Raji (cell line): ENCODE results near the gene NCOA4.

ENCODE experiments used
- POLR2A ChIP-seq: IDR thresholded peaks from 2 replicates; pipeline ENCODE4 v1.6.1; 2011; ENCODE audit warnings: low read depth, low read length, control low read depth; ENCODE audit not compliant: insufficient read depth

NCOA4 gene

GRCh38 chr10:46030091-46030937 lies at the start of gene NCOA4:
TSS of gene NCOA4 (minus strand) at chr10:46030623. CDS start at chr10:46016680, 13,943 bp downstream.
- peak; percentile 96 for TF ChIP-seq POLR2A

GRCh38 chr10:46079831-46080585 lies 49.6 kb upstream of the NCOA4 start:
- TF ChIP-seq POLR2A: no peak

- no peak for TF ChIP-seq POLR2A
These were observed 47.4 kb upstream of the NCOA4 start for GRCh38 chr10:46077731-46078413.

- no peak for TF ChIP-seq POLR2A
These were observed 46.7 kb upstream of the NCOA4 start for GRCh38 chr10:46077141-46077554.

- TF ChIP-seq POLR2A: no peak
These were observed 45.4 kb upstream of the NCOA4 start for GRCh38 chr10:46075869-46076268.

GRCh38 chr10:46074196-46074946 lies 43.9 kb upstream of the NCOA4 start:
- no peak for TF ChIP-seq POLR2A

- no peak for TF ChIP-seq POLR2A
These were observed 43.1 kb upstream of the NCOA4 start for GRCh38 chr10:46073564-46073963.

GRCh38 chr10:46070749-46071148 lies 40.3 kb upstream of the NCOA4 start:
- no peak for TF ChIP-seq POLR2A

GRCh38 chr10:46069771-46070463 lies 39.5 kb upstream of the NCOA4 start:
- no peak for TF ChIP-seq POLR2A

GRCh38 chr10:46068905-46069304 lies 38.5 kb upstream of the NCOA4 start:
- no peak for TF ChIP-seq POLR2A

- TF ChIP-seq POLR2A: no peak
These were observed 37.7 kb upstream of the NCOA4 start for GRCh38 chr10:46068117-46068516.

GRCh38 chr10:46064269-46064817 lies 33.9 kb upstream of the NCOA4 start:
- TF ChIP-seq POLR2A: no peak

- no peak for TF ChIP-seq POLR2A
These were observed 32.5 kb upstream of the NCOA4 start for GRCh38 chr10:46062723-46063428.
